ENCODE measurements around the gene CEP295NL.

DNA sequence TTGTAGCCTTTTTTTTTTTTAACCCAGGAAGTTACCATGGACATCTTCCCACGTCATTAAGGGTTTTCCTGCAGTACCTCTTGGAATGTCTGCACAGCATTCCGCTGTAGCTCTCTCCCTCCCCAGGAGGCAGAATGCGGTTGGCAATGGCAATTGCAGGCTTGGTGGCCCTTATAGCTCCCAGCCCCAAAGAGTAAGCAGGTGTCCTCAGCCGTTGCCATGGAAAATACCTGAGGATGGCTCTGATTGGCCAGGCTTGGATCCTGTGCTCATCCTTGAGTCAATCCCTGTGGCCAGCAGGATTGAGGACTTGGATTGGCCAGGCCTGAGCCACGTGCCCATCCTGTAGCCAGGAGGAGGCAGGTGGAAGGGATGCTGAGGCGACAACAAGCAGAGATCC lies 37.7 kb upstream of the CEP295NL start:
- no peak for TF ChIP-seq EP300 (IDR thresholded peaks at IDR 0.05)
- no peak for TF ChIP-seq POLR2A (IDR thresholded peaks at IDR 0.05)
- TF ChIP-seq CTCF (IDR thresholded peaks at IDR 0.05) = no peak

Measured in gastroesophageal sphincter (tissue), 3 donors.